HEK293 (cell line): ENCODE results near the gene PIK3CA.

Experiments
- CTCF ChIP-seq: fragments of 450-650 bp; formaldehyde crosslinking; IDR thresholded peaks from 2 replicates; pipeline ENCODE4 v1.5.1; 2016; ENCODE audit warnings: missing biosample characterization, missing genetic modification characterization
- MYNN ChIP-seq: fragments of 450-650 bp; formaldehyde crosslinking; IDR thresholded peaks from 2 replicates; pipeline ENCODE4 v1.5.1; 2016; ENCODE audit warnings: missing biosample characterization, missing genetic modification characterization, borderline replicate concordance
- ZBTB7A ChIP-seq: fragments of 450-650 bp; formaldehyde crosslinking; IDR thresholded peaks from 2 replicates; pipeline ENCODE4 v1.5.1; 2016; ENCODE audit warnings: low read depth, missing biosample characterization, missing genetic modification characterization
- ZNF416 ChIP-seq: fragments of 450-650 bp; formaldehyde crosslinking; IDR thresholded peaks from 2 replicates; pipeline ENCODE4 v1.5.1; 2016; ENCODE audit warnings: missing biosample characterization, missing genetic modification characterization
- ZNF558 ChIP-seq: fragments of 450-650 bp; formaldehyde crosslinking; IDR thresholded peaks from 2 replicates; pipeline ENCODE4 v1.5.1; 2016; ENCODE audit warnings: missing biosample characterization, missing genetic modification characterization

- TF ChIP-seq CTCF (no peak), ZNF416 (tag by site-specific recombination) (no peak), ZNF558 (tag by site-specific recombination) (no peak), MYNN (tag by site-specific recombination) (no peak), ZBTB7A (tag by site-specific recombination) (no peak)
These were observed 117.7 kb downstream of the PIK3CA start for GRCh38 chr3:179265875-179266274.
